H1 (cell line): ENCODE measurements around the gene CSGALNACT2. TPM values are rescaled to one million over a fixed set of nuclear protein-coding genes. Genes with fewer than 3 reads are reported as not detected.
A peak's percentile ranks its signal among the peaks of the same experiment; 100 is the strongest.

Experiments used
- CTCF ChIA-PET: fragments of 300-600 bp; sonication (Branson Sonifier 250); formaldehyde crosslinking; loops from one replicate; lab custom pipeline; 2021; ENCODE audit not compliant: partially characterized antibody; lab: Charles Lee
- POLR2A ChIA-PET: fragments of 300-600 bp; sonication (Branson Sonifier 250); formaldehyde crosslinking; loops from one replicate; lab custom pipeline; 2021; ENCODE audit warnings: inconsistent platforms; ENCODE audit not compliant: partially characterized antibody; lab: Charles Lee
- DNase-seq, 2 experiments: peaks; one replicate each; pipeline versions ENCODE4 v3.0.0 to v3.0.0-alpha.2; 2010 to 2022; ENCODE audit warnings: low spot score in 2 of 2, low read depth in 1 of 2, mixed read lengths in 1 of 2
- FAIRE-seq: peaks from 2 replicates; lab custom pipeline; 2011; peaks lifted over from hg19 to GRCh38; lab: Jason Lieb, UNC
- H2AFZ ChIP-seq: 2 replicates; pipeline ENCODE4 v1.8.1; 2012; ENCODE audit warnings: low read length, inconsistent platforms
- H2AK5ac ChIP-seq: 2 replicates; pipeline ENCODE4 v1.6.1; 2013; ENCODE audit warnings: low read depth, low read length
- H2BK120ac ChIP-seq: replicated peaks from 2 replicates; pipeline ENCODE3; 2013; ENCODE audit warnings: low read depth, low read length, inconsistent platforms
- H2BK12ac ChIP-seq: 2 replicates; pipeline ENCODE4 v1.6.1; 2013; ENCODE audit warnings: low read depth, low read length
- H2BK15ac ChIP-seq: 2 replicates; pipeline ENCODE4 v1.6.1; 2013; ENCODE audit warnings: low read length
- H2BK20ac ChIP-seq: 2 replicates; pipeline ENCODE4 v1.6.1; 2013; ENCODE audit warnings: low read length
- H2BK5ac ChIP-seq: 2 replicates; pipeline ENCODE4 v1.6.1; 2013; ENCODE audit warnings: low read depth, low read length
- H3K14ac ChIP-seq: 2 replicates; pipeline ENCODE4 v1.6.1; 2013; ENCODE audit warnings: inconsistent platforms; ENCODE audit not compliant: insufficient read length
- H3K18ac ChIP-seq: 2 replicates; pipeline ENCODE4 v1.6.1; 2013; ENCODE audit warnings: low read length; ENCODE audit errors: extremely low read depth
- H3K23ac ChIP-seq: 2 replicates; pipeline ENCODE4 v1.6.1; 2013; ENCODE audit warnings: inconsistent platforms; ENCODE audit not compliant: insufficient read length
- H3K23me2 ChIP-seq: 2 replicates; pipeline ENCODE4 v1.6.1; 2013; ENCODE audit warnings: low read depth, low read length
- H3K27ac ChIP-seq: 2 replicates; pipeline ENCODE4 v1.6.1; 2011; ENCODE audit warnings: low read depth, low read length, inconsistent platforms
- H3K27me3 ChIP-seq, 4 experiments: replicated peaks in 1 of 4; 1 replicate in 1 of 4; 2 replicates in 3 of 4; pipeline versions ENCODE4 v1.6.1 to v1.8.1; 2011 to 2013; ENCODE audit warnings: low read length in 3 of 4, mild to moderate bottlenecking in 3 of 4, inconsistent platforms in 2 of 4, mixed read lengths in 2 of 4, moderate library complexity in 1 of 4; ENCODE audit not compliant: control insufficient read depth in 3 of 4, insufficient read depth in 3 of 4; ENCODE audit errors: extremely low read depth in 1 of 4
- H3K36me3 ChIP-seq, 4 experiments: 2 replicates each; pipeline versions ENCODE4 v1.6.1 to v1.8.1; 2011 to 2013; ENCODE audit warnings: mild to moderate bottlenecking in 4 of 4, low read length in 3 of 4, moderate library complexity in 2 of 4, control low read depth in 1 of 4, inconsistent platforms in 1 of 4; ENCODE audit not compliant: insufficient read depth in 4 of 4, control insufficient read depth in 2 of 4
- H3K4ac ChIP-seq: replicated peaks from 2 replicates; pipeline ENCODE3; 2013; ENCODE audit warnings: low read length, low read depth, mixed read lengths, inconsistent platforms; ENCODE audit not compliant: insufficient read length
- H3K4me1 ChIP-seq, 4 experiments: replicated peaks in 1 of 4; 1 replicate in 1 of 4; 2 replicates in 3 of 4; pipeline versions ENCODE4 v1.6.1 to v1.8.1; 2011 to 2013; ENCODE audit warnings: low read length in 3 of 4, inconsistent platforms in 2 of 4, mixed read lengths in 1 of 4; ENCODE audit not compliant: insufficient read depth in 4 of 4, control insufficient read depth in 3 of 4
- H3K4me2 ChIP-seq, 2 experiments: 2 replicates each; pipeline versions ENCODE4 v1.6.1 to v1.8.1; 2011 to 2013; ENCODE audit warnings: low read depth in 2 of 2, low read length in 2 of 2, control low read depth in 1 of 2, inconsistent platforms in 1 of 2, mild to moderate bottlenecking in 1 of 2; ENCODE audit not compliant: insufficient read depth in 1 of 2
- H3K4me3 ChIP-seq, 4 experiments: fragments of 200-600, 300-600 bp in 1 of 4; sonication (generic), shearing (Covaris generic), sonication (Bioruptor Twin) in 1 of 4; 2 replicates each; pipeline versions ENCODE4 v1.5.1 to v1.8.1; 2011 to 2016; ENCODE audit warnings: low read length in 4 of 4, low read depth in 3 of 4, control low read depth in 2 of 4, inconsistent platforms in 2 of 4, mild to moderate bottlenecking in 2 of 4, mixed read lengths in 1 of 4, moderate library complexity in 1 of 4; ENCODE audit not compliant: insufficient read depth in 2 of 4; ENCODE audit errors: extremely low read depth in 1 of 4
- H3K56ac ChIP-seq: replicated peaks from 2 replicates; pipeline ENCODE3; 2013; ENCODE audit warnings: low read depth, mild to moderate bottlenecking, mixed read lengths, low read length, inconsistent platforms; ENCODE audit not compliant: insufficient read length
- H3K79me1 ChIP-seq: 2 replicates; pipeline ENCODE4 v1.6.1; 2013; ENCODE audit warnings: low read depth, low read length, control low read depth
- H3K79me2 ChIP-seq, 2 experiments: 2 replicates each; pipeline versions ENCODE4 v1.6.1 to v1.8.1; 2012 to 2013; ENCODE audit warnings: low read length in 2 of 2, mild to moderate bottlenecking in 2 of 2, inconsistent platforms in 1 of 2; ENCODE audit not compliant: insufficient read depth in 2 of 2, control insufficient read depth in 1 of 2
- H3K9ac ChIP-seq, 4 experiments: replicated peaks in 1 of 4; 1 replicate in 1 of 4; 2 replicates in 3 of 4; pipeline versions ENCODE4 v1.6.1 to v1.8.1; 2011 to 2013; ENCODE audit warnings: low read depth in 3 of 4, low read length in 3 of 4, control low read depth in 2 of 4, mild to moderate bottlenecking in 2 of 4, moderate library complexity in 2 of 4, inconsistent platforms in 1 of 4; ENCODE audit errors: extremely low read depth in 1 of 4
- H3K9me3 ChIP-seq, 2 experiments: 2 replicates each; pipeline versions ENCODE4 v1.6.1 to v1.8.1; 2012 to 2013; ENCODE audit warnings: mild to moderate bottlenecking in 2 of 2, moderate library complexity in 2 of 2, control low read depth in 1 of 2, inconsistent platforms in 1 of 2, low read depth in 1 of 2, low read length in 1 of 2, mixed read lengths in 1 of 2; ENCODE audit not compliant: insufficient read depth in 2 of 2
- H4K20me1 ChIP-seq, 2 experiments: replicated peaks in 1 of 2; 2 replicates each; pipeline versions ENCODE3 to v1.8.1; 2011 to 2013; ENCODE audit warnings: inconsistent platforms in 2 of 2, low read length in 2 of 2, mild to moderate bottlenecking in 1 of 2; ENCODE audit not compliant: insufficient read depth in 2 of 2, control insufficient read depth in 1 of 2
- H4K5ac ChIP-seq: 2 replicates; pipeline ENCODE4 v1.6.1; 2013; ENCODE audit warnings: low read length, low read depth, mixed read lengths, inconsistent platforms; ENCODE audit not compliant: insufficient read length
- H4K8ac ChIP-seq: 2 replicates; pipeline ENCODE4 v1.8.0; 2013; ENCODE audit warnings: mild to moderate bottlenecking, moderate library complexity, low read length, inconsistent platforms; ENCODE audit not compliant: insufficient read depth; ENCODE audit errors: extremely low read depth
- H4K91ac ChIP-seq: replicated peaks from 2 replicates; pipeline ENCODE3; 2013; ENCODE audit warnings: low read length, mixed read lengths, inconsistent platforms; ENCODE audit not compliant: insufficient read length
- KDM1A ChIP-seq: fragments of 200-600, 300-600 bp; sonication (generic); IDR thresholded peaks from 2 replicates; pipeline ENCODE4 v1.7.1; 2016; ENCODE audit warnings: mild to moderate bottlenecking, low read length, borderline replicate concordance
- SAP30 ChIP-seq: fragments of 300-600 bp; sonication (generic); IDR thresholded peaks from 2 replicates; pipeline ENCODE4 v1.7.1; 2012; ENCODE audit warnings: low read length, moderate library complexity, mild to moderate bottlenecking, inconsistent platforms; ENCODE audit not compliant: insufficient read depth, insufficient replicate concordance
- TCF12 ChIP-seq: IDR thresholded peaks from 2 replicates; pipeline ENCODE4 v1.6.1; 2011; ENCODE audit warnings: low read depth, mild to moderate bottlenecking, low read length
- WGBS, 2 experiments: shearing (Covaris generic) in 1 of 2; methylation state at CpG; one replicate each; pipeline versions ENCODE4 v1.1.6 to v1.1.7; 2013 to 2015; ENCODE audit warnings: low lambda C conversion rate in 2 of 2, mixed read lengths in 2 of 2, inconsistent platforms in 1 of 2, low coverage in 1 of 2, missing lambda C conversion rate in 1 of 2; ENCODE audit not compliant: insufficient replicate concordance in 2 of 2, insufficient coverage in 1 of 2, insufficient read length in 1 of 2; ENCODE audit errors: extremely low coverage in 1 of 2, missing lambda C conversion rate in 1 of 2; 5-methylcytosine and 5-hydroxymethylcytosine counted together
- polyA plus RNA-seq, 7 experiments: library from polyadenylated mRNA; depleted of rRNA in 3 of 7; stranded (reverse) in 5 of 7; unstranded in 2 of 7; fragments of >200 nt in 5 of 7; fragments of 200-250 nt in 2 of 7; gene quantifications; 1 replicate in 5 of 7; 2 replicates in 1 of 7; 4 replicates in 1 of 7; pipeline versions ENCODE4 v1.2.1 to v1.2.3, GENCODE V29; 2011 to 2013; ENCODE audit warnings: missing spikeins in 2 of 7, mixed read lengths in 2 of 7
- total RNA-seq: library from RNA; stranded (reverse); fragmentation: NEBNext Ultra II Directional; extraction: Animal tissue kit (Norgen Biotek cat#: 25700); gene quantifications from 2 replicates; pipeline ENCODE4 v1.2.1, GENCODE V29; 2021

CSGALNACT2 gene
- total and polyA plus RNA-seq, 2 of the 8 experiments (the other 6 are each of a cell fraction or from before 2014, with no cell fraction given): 2.6 to 5.3 TPM

DNA sequence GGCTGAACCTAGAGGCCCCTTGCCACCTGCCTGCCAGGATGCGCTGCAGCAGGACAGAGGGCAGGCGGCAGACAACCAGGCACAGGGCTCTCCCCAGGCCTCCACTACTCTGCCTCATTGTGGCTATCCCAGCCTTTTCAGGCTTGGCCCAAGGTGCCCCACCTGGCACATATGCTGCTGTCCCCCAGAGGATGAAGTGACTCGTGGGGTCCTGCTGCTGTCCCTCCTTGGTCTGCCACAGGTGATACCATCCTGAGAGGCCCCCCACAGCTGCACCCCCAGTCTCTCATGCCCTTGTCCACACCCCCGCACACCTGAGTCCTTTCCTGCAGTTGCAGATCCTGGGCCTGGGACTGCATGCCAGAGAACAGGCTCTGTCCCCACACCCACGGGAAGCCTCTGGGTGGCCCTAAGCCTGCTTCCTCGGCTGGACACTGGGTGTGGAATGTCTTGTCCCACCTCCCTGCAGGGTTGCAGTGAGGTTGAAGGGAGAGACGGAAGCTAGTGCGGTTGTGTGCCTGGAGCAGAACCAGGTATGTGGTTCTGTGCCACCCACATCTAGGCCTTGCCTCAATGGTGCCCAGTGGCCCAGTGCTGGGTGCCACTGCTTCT is 73.3 kb downstream of the CSGALNACT2 start:
- ChIA-PET CTCF (interaction anchor here (0.6 to 3.9 kb wide), 8 partner anchors 9 to 170 kb away, joined by 3 to 18 read pairs (median 6); no protein-coding TSS in a partner anchor), POLR2A (interaction anchor here (1.8 kb wide), 1 partner anchor 49 kb away, joined by 3 read pairs; no protein-coding TSS in a partner anchor)
- H3K4me2 ChIP-seq: no peak overlapping the region
- no peak overlapping the region for H2BK12ac ChIP-seq
- H2AFZ ChIP-seq: no peak overlapping the region
- no peak overlapping the region for H3K4me3 ChIP-seq
- H3K36me3 ChIP-seq: no peaks in the 10 kb centered on the region
- no peak overlapping the region for H2BK15ac ChIP-seq
- no peak overlapping the region for H2BK120ac ChIP-seq
- no peak for DNase-seq
- H4K8ac ChIP-seq: peak overlapping the region; percentile 43
- H3K14ac ChIP-seq: no peak overlapping the region
- H4K5ac ChIP-seq: no peak overlapping the region
- H3K23me2 ChIP-seq: no peaks in the 10 kb centered on the region
- H3K18ac ChIP-seq: no peak overlapping the region; the same call in 1 of the 2 replicates
- peaks cover 0 to 4% of the 10 kb centered on the region in 2 experiments for H4K20me1 ChIP-seq
- no peak overlapping the region for H2AK5ac ChIP-seq
- H2BK20ac ChIP-seq: no peak overlapping the region
- no peak overlapping the region for H4K91ac ChIP-seq
- no peaks in the 10 kb centered on the region for H3K79me1 ChIP-seq
- H3K27ac ChIP-seq: no peak overlapping the region
- no peak overlapping the region for H3K23ac ChIP-seq
- H3K9me3 ChIP-seq: no peaks in the 10 kb centered on the region
- H3K79me2 ChIP-seq: no peaks in the 10 kb centered on the region
- 90% methylated on average over 8 of the region's 8 CpGs; no CpG with 5 or more reads in 1 of the 2 experiments for WGBS, 2 experiments
- FAIRE-seq: no peak
- peaks cover 0 to 5% (median 0%) of the 10 kb centered on the region in 4 experiments; a peak in 1 of 7 replicates for H3K4me1 ChIP-seq
- no peak overlapping the region for H2BK5ac ChIP-seq
- H3K4ac ChIP-seq: no peak overlapping the region
- no peaks in the 10 kb centered on the region for H3K27me3 ChIP-seq
- no peak overlapping the region for H3K9ac ChIP-seq
- TF ChIP-seq KDM1A (no peak), SAP30 (no peak), TCF12 (no peak)
- no peak overlapping the region for H3K56ac ChIP-seq
